PC-3 (cell line): Measurements from ENCODE around the gene HIC1. TPM values are rescaled to one million over a fixed set of nuclear protein-coding genes. Genes with fewer than 3 reads are reported as not detected.

Experiments
- ATAC-seq: fragments of 200-7000 bp; cut with Tn5 transposase; 2 replicates; pipeline ENCODE4 v1.9.1; 2020; ENCODE audit warnings: mild to moderate bottlenecking, moderate library complexity
- BruUV-seq: library from RNA; stranded (reverse); fragments of 400-500 nt; replicated peaks from 2 replicates; lab custom pipeline; 2021; lab: Mats Ljungman, UMichigan
- CTCF ChIA-PET: fragments of 300-600 bp; sonication (Branson Sonifier 250); formaldehyde crosslinking; loops from one replicate; lab custom pipeline; 2022; ENCODE audit warnings: antibody characterized with exemption; lab: Charles Lee
- POLR2A ChIA-PET: fragments of 300-600 bp; sonication (Branson Sonifier 250); formaldehyde crosslinking; loops from one replicate; lab custom pipeline; 2022; ENCODE audit warnings: antibody characterized with exemption; ENCODE audit not compliant: unreplicated experiment; lab: Charles Lee
- DNase-seq: peaks from one replicate; pipeline ENCODE4 v3.0.0-alpha.2; 2015
- H2AFZ ChIP-seq: fragments of 300-600 bp; sonication (generic); 2 replicates; pipeline ENCODE4 v1.6.0; 2016; ENCODE audit warnings: antibody characterized with exemption, low read length
- H3F3A ChIP-seq: fragments of 300-600 bp; sonication (generic); one replicate; pipeline ENCODE4 v1.6.0; 2017; ENCODE audit warnings: antibody characterized with exemption, low read length, control low read depth, mild to moderate bottlenecking; ENCODE audit not compliant: unreplicated experiment
- H3K27ac ChIP-seq: fragments of 300-600 bp; sonication (generic); 2 replicates; pipeline ENCODE4 v1.5.1; 2016; ENCODE audit warnings: mild to moderate bottlenecking, low read length
- H3K27me3 ChIP-seq: fragments of 300-600 bp; sonication (generic); 2 replicates; pipeline ENCODE4 v1.6.1; 2016; ENCODE audit warnings: low read length, mixed read lengths
- H3K36me3 ChIP-seq: fragments of 300-600 bp; sonication (generic); 2 replicates; pipeline ENCODE4 v1.6.1; 2016; ENCODE audit warnings: low read depth, mixed run types, low read length, mixed read lengths
- H3K4me1 ChIP-seq: fragments of 300-600 bp; sonication (generic); 2 replicates; pipeline ENCODE4 v1.5.1; 2016; ENCODE audit warnings: low read length; ENCODE audit not compliant: insufficient read depth
- H3K4me2 ChIP-seq: fragments of 300-600 bp; sonication (generic); 2 replicates; pipeline ENCODE4 v1.6.0; 2016; ENCODE audit warnings: low read length
- H3K4me3 ChIP-seq: fragments of 300-600 bp; sonication (generic); 2 replicates; pipeline ENCODE4 v1.5.1; 2016; ENCODE audit warnings: mild to moderate bottlenecking, low read length, mixed read lengths
- H3K79me2 ChIP-seq: fragments of 300-600 bp; sonication (generic); 2 replicates; pipeline ENCODE4 v1.6.1; 2017; ENCODE audit warnings: low read length, mixed read lengths
- H3K9ac ChIP-seq: fragments of 300-600 bp; sonication (generic); 2 replicates; pipeline ENCODE4 v1.6.0; 2016; ENCODE audit warnings: mild to moderate bottlenecking, low read length
- H3K9me2 ChIP-seq: fragments of 300-600 bp; sonication (generic); replicated peaks from 2 replicates; pipeline ENCODE4 v1.6.1; 2016; ENCODE audit warnings: mixed run types, low read length, mixed read lengths
- H3K9me3 ChIP-seq: fragments of 300-600 bp; sonication (generic); 2 replicates; pipeline ENCODE4 v1.6.1; 2016; ENCODE audit warnings: low read length, mixed read lengths
- H4K20me1 ChIP-seq: fragments of 300-600 bp; sonication (generic); 2 replicates; pipeline ENCODE4 v1.6.1; 2016; ENCODE audit warnings: low read length, mixed read lengths
- EZH2 ChIP-seq: fragments of 300-600 bp; sonication (generic); IDR thresholded peaks from one replicate; pipeline ENCODE4 v1.6.1; 2017; ENCODE audit warnings: antibody characterized with exemption, mild to moderate bottlenecking, low read length; ENCODE audit not compliant: unreplicated experiment
- EZH2phosphoT487 ChIP-seq: fragments of 300-600 bp; sonication (generic); IDR thresholded peaks from 2 replicates; pipeline ENCODE4 v1.6.1; 2018; ENCODE audit warnings: mild to moderate bottlenecking, antibody characterized with exemption, low read length, borderline replicate concordance
- intact Hi-C: fragments of 100-400 bp; cut with micrococcal nuclease; formaldehyde crosslinking; loops from 2 replicates; pipeline ENCODE4 v1.9.0; 2023
- total RNA-seq: library from RNA; depleted of rRNA; stranded (reverse); fragments of >200 nt; gene quantifications from 2 replicates; pipeline ENCODE4 v1.2.3, GENCODE V29; 2014
- TF ChIP-seq, protein P1 (sequence below): fragments of 300-600 bp; sonication (generic); conservative IDR thresholded peaks from 2 replicates; pipeline ENCODE4 v1.5.1; 2017; ENCODE audit warnings: antibody characterized with exemption, low read depth, mild to moderate bottlenecking, low read length

HIC1 gene
- total RNA-seq, 1 experiment from 2014 or later, result 4.4 TPM

DNA sequence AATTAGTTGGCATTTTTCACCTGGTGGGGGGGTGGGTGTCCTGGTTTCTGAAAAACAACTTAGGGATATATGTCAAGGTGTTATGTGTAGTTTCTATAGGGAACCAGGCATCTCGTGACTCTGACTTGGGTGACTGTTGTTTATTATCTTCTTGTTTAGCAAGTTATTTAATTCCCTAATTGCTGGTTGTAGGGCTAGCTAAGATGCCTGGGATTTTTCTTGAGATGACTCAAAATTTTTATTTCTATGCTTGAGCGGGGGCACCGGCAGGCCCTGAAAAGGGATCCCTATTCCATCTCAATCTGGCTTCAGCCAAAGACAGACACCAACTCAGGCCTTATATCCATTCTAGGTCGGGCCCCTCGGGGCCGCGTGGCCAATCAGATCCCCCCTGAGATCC is 21.8 kb upstream of the HIC1 start:
- Histone ChIP-seq H3K9me3 (no peaks in the 10 kb centered on the region), H3K4me1 (peaks cover 6% of the 10 kb centered on the region; the same call in 1 of the 2 replicates), H3K4me3 (no peak overlapping the region), H2AFZ (no peak overlapping the region), H3K79me2 (peaks cover 24% of the 10 kb centered on the region), H3K9ac (no peak overlapping the region), H3K27ac (no peak overlapping the region), H3K9me2 (no peaks in the 10 kb centered on the region), H4K20me1 (no peaks in the 10 kb centered on the region), H3F3A (no peaks in the 10 kb centered on the region), H3K36me3 (peaks cover 3% of the 10 kb centered on the region; the same call in 1 of the 2 replicates), H3K4me2 (no peak overlapping the region), H3K27me3 (no peaks in the 10 kb centered on the region)
- intact Hi-C loops, result no loop called here
- POLR2A ChIA-PET, result no interaction called here
- CTCF ChIA-PET, result no interaction called here
- TF ChIP-seq, protein P1, sequence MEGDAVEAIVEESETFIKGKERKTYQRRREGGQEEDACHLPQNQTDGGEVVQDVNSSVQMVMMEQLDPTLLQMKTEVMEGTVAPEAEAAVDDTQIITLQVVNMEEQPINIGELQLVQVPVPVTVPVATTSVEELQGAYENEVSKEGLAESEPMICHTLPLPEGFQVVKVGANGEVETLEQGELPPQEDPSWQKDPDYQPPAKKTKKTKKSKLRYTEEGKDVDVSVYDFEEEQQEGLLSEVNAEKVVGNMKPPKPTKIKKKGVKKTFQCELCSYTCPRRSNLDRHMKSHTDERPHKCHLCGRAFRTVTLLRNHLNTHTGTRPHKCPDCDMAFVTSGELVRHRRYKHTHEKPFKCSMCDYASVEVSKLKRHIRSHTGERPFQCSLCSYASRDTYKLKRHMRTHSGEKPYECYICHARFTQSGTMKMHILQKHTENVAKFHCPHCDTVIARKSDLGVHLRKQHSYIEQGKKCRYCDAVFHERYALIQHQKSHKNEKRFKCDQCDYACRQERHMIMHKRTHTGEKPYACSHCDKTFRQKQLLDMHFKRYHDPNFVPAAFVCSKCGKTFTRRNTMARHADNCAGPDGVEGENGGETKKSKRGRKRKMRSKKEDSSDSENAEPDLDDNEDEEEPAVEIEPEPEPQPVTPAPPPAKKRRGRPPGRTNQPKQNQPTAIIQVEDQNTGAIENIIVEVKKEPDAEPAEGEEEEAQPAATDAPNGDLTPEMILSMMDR, result no peak
- no peak for TF ChIP-seq EZH2phosphoT487
- TF ChIP-seq EZH2, result no peak
- no peak for DNase-seq
- ATAC-seq, result no peak
- BruUV-seq, result no TSS peak

DNA sequence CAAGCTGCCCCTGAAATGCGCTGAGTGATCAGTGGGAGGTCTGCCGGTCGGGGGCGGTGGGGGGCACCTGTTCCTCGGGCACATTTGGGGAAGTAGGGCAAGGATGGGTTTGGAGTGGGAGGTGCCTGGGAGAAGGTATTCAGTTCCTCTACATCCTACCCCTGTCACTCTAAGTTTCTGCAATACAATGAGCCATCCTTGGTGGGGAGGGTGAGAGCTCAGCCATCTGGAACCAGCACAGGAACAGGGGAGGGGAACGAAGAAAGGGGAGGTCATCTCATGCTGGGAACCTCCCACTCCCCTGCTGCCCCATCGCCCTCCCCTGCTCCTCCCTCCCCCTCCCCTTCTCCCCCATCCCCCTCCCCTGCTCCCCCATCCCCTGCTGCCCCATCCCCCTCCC is 20.7 kb upstream of the HIC1 start:
- Histone ChIP-seq H3K4me2 (no peak overlapping the region), H3K9me3 (no peaks in the 10 kb centered on the region), H3K4me3 (no peak overlapping the region), H3K79me2 (peaks cover 24% of the 10 kb centered on the region), H2AFZ (no peak overlapping the region), H3K9ac (no peak overlapping the region), H3K27ac (no peak overlapping the region), H3K9me2 (no peaks in the 10 kb centered on the region), H4K20me1 (no peaks in the 10 kb centered on the region), H3F3A (no peaks in the 10 kb centered on the region), H3K27me3 (no peaks in the 10 kb centered on the region), H3K4me1 (peaks cover 6% of the 10 kb centered on the region; the same call in 1 of the 2 replicates), H3K36me3 (peaks cover 3% of the 10 kb centered on the region; the same call in 1 of the 2 replicates)
- intact Hi-C loops, result no loop called here
- ATAC-seq, result no peak
- ChIA-PET CTCF (interaction anchor here (0.7 kb wide), 1 partner anchor 23 kb away, joined by 3 read pairs; no protein-coding TSS in a partner anchor), POLR2A (no interaction called here)
- TF ChIP-seq EZH2phosphoT487, result no peak
- no TSS peak for BruUV-seq
- DNase-seq, result no peak

DNA sequence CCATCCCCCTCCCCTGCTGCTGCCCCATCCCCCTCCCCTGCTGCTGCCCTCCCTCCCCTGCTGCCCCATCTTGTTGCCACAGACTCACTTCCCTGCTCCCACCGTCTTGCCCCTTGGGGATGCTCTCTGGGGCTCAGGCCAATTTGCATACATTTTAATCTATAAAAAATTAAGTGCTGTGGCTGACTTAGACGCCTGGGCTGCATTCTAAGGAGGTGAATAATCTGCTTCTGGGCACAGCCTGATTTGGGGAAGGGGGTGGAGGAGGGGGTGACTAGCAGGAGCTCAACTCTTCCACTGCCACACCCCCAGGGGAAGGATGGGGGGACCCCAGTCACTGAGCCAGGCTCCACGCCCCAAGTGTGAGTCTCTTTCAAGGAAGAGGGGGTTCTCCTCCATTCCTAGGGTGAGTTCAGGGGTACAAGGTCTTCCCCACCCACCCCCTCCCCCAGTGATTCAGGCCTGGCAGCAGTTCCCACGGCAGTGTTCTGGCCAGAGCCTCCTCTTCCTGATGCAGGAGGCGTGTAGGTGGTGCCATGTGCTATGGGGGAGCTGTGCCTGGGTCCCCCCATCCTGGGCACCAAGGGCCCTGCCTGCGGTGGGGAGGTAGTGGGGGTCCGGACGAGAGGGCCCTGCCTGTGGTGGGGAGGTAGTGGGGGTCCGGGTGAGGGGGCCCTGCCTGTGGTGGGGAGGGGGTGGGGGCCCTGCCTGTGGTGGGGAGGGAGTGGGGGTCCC is 19.9 kb upstream of the HIC1 start:
- Histone ChIP-seq H3K27me3 (no peaks in the 10 kb centered on the region), H3K79me2 (peaks cover 24% of the 10 kb centered on the region), H3K4me2 (no peak overlapping the region), H3F3A (no peaks in the 10 kb centered on the region), H3K9me3 (no peaks in the 10 kb centered on the region), H2AFZ (no peak overlapping the region), H3K27ac (no peak overlapping the region), H3K4me1 (peaks cover 6% of the 10 kb centered on the region; the same call in 1 of the 2 replicates), H4K20me1 (no peaks in the 10 kb centered on the region), H3K36me3 (peaks cover 3% of the 10 kb centered on the region; the same call in 1 of the 2 replicates), H3K9ac (no peak overlapping the region), H3K9me2 (no peaks in the 10 kb centered on the region), H3K4me3 (no peak overlapping the region)
- ChIA-PET POLR2A (no interaction called here), CTCF (no interaction called here)
- BruUV-seq, result no TSS peak
- TF ChIP-seq, protein P1, result no peak
- no peak for TF ChIP-seq EZH2phosphoT487
- no peak for ATAC-seq
- intact Hi-C loops, result no loop called here
- DNase-seq, result no peak
